Measurements from ENCODE around the gene HLA-DPA1. TPM values are rescaled to one million over a fixed set of nuclear protein-coding genes. Genes with fewer than 3 reads are reported as not detected.

The HLA-DPA1 gene
- total RNA-seq, 1 experiment from 2014 or later: 2.6 TPM

DNA sequence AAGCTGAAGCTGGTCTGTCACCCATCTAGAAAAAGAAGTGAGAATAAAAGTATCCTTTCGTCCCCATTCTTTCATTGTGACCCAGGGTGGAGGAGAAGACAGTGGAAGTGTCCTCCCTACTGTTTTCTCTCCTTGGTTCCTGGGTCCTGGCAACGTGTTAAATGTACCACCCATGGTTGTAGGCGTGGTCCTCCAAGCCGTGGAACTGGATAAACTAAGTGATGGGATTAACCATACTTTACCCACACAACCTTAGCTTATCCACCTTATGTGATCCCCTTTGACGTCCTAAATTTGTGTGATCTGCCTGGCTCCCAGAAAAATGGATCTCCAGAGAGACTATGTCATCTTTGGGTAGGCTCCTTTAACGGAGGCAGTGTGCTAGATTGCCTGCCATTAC is 49.7 kb upstream of the HLA-DPA1 start:
- Mint-ChIP-seq H3K4me1 (peaks cover 69 to 75% of the 10 kb centered on the region in 2 experiments), H3K27me3 (ENCODE audit: low read depth) (peaks cover 1% of the 10 kb centered on the region; the same call in 1 of the 2 replicates), H3K4me3 (peak overlapping the region; percentile 53 to 58; a peak in 4 of 5 replicates), H3K9me3 (peaks cover 16 to 21% of the 10 kb centered on the region in 2 experiments), H3K36me3 (ENCODE audit: insufficient read depth in 1 of 3, low read depth in 3 of 3) (peaks cover 29 to 43% (median 35%) of the 10 kb centered on the region in 3 experiments), H3K27ac (peak overlapping the region in 1 of 3 experiments; percentile 56; a peak in 1 of 7 replicates)
- Histone ChIP-seq H3K27me3 (ENCODE audit: insufficient read depth, low read length) (no peaks in the 10 kb centered on the region), H3K27ac (ENCODE audit: insufficient read length, low read depth, low read length) (no peak overlapping the region), H2AFZ (ENCODE audit: low read length) (no peak overlapping the region), H2BK5ac (ENCODE audit: insufficient read length, low read length) (no peak overlapping the region), H3K18ac (ENCODE audit: insufficient read length, low read depth, low read length) (no peak overlapping the region), H3K79me2 (ENCODE audit: insufficient read depth, low read length) (peaks cover 25% of the 10 kb centered on the region; the same call in 1 of the 2 replicates), H4K5ac (ENCODE audit: insufficient read length, low read depth, low read length) (no peak overlapping the region), H4K8ac (replicated peaks; ENCODE audit: insufficient read length, low read depth, low read length) (no peak overlapping the region), H3K9ac (ENCODE audit: extremely low read depth, insufficient read length, low read length) (no peak overlapping the region), H2BK15ac (ENCODE audit: low read depth, low read length) (no peak overlapping the region), H2BK12ac (ENCODE audit: insufficient read length, low read depth, low read length) (no peak overlapping the region), H2AK5ac (ENCODE audit: insufficient read length, low read length) (no peak overlapping the region), H3K4ac (ENCODE audit: low read depth, low read length) (no peak overlapping the region), H3T11ph (ENCODE audit: low read length) (no peak overlapping the region), H4K20me1 (ENCODE audit: control insufficient read depth, insufficient read depth, insufficient read length) (no peaks in the 10 kb centered on the region), H2BK20ac (ENCODE audit: low read depth, low read length, poor library complexity, severe bottlenecking) (no peak overlapping the region), H3K4me2 (ENCODE audit: insufficient read depth, insufficient read length, low read length) (no peak overlapping the region), H4K91ac (ENCODE audit: insufficient read length, low read depth, low read length) (no peak overlapping the region), H3K23me2 (ENCODE audit: insufficient read length, low read depth, low read length, poor library complexity, severe bottlenecking) (peaks cover 3% of the 10 kb centered on the region), H3K4me1 (ENCODE audit: insufficient read depth, low read length) (peaks cover 11% of the 10 kb centered on the region; the same call in 1 of the 2 replicates), H3K23ac (ENCODE audit: insufficient read length, low read depth, low read length) (no peak overlapping the region), H3K9me3 (ENCODE audit: control insufficient read depth, low read depth, low read length) (peaks cover 7% of the 10 kb centered on the region), H3K79me1 (ENCODE audit: insufficient read depth, low read depth, low read length, poor library complexity, severe bottlenecking) (peaks cover 6% of the 10 kb centered on the region), H2BK120ac (ENCODE audit: low read depth, low read length, poor library complexity, severe bottlenecking) (no peak overlapping the region), H3K14ac (ENCODE audit: insufficient read depth, low read length) (no peak overlapping the region), H3K56ac (ENCODE audit: insufficient read length, low read depth, low read length) (no peak overlapping the region)
- no peak for TF ChIP-seq CTCF (conservative IDR thresholded peaks at IDR 0.05)
- WGBS (ENCODE audit: extremely low coverage, insufficient read length, low lambda C conversion rate): no CpG with 5 or more reads among the region's 6 CpGs
- no peak for DNase-seq

All from H9 (cell line).